GM19099 (cell line): ENCODE data around the gene ASIP.

Experiments
- POLR2A ChIP-seq: IDR thresholded peaks from 3 replicates; pipeline ENCODE4 v1.6.1; 2011; ENCODE audit warnings: low read depth; ENCODE audit not compliant: insufficient read length; ENCODE audit errors: extremely low read depth

Gene ASIP

GRCh38 chr20:34240693-34241615, at the start of gene ASIP:
Gene ASIP, plus strand, starts transcription at chr20:34241423. Its CDS starts 18,952 bp downstream, at chr20:34260375.
- TF ChIP-seq POLR2A: no peak

DNA sequence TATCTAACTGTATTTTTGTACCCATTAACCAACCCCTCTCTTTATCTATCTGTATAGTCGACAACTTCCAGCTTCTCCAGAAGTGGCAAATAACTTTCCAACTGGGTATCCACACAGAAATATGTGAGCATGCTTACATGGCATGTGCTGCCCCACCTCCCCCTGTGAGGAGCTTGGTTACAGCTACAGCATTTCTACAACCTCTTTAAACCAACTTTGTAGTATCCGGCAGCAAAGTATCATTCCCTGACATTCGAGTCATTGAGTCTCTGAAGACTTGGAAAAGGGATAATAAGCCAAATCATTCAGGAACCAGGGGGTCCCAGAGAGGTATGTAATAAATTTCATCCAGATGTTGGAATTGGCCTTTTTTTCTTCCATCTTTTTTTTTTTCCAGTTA, 48.2 kb upstream of the ASIP start:
- no peak for TF ChIP-seq POLR2A

GRCh38 chr20:34199183-34199582, 42.0 kb upstream of the ASIP start:
- no peak for TF ChIP-seq POLR2A

DNA sequence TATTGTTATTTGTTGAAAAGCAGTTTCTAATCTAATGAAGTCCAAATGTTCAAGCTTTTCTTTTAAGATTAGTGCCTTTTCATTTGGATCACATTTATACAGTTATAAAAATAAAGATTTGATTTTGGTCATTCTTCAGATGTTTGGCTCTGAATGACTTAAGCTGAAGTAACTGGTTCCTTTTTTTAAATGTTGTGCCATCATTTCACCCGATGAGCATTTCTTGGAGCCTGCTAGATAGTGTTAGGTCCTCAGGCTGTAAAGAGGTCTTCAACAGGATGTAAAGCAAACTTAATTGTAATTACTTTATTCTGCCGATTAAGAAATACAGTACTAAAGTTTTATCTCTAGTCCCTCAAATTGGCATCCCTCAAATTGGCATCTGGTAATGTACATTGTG, 41.2 kb upstream of the ASIP start:
- TF ChIP-seq POLR2A: no peak

GRCh38 chr20:34201531-34201930, 39.7 kb upstream of the ASIP start:
- TF ChIP-seq POLR2A: no peak

GRCh38 chr20:34209111-34209510, 32.1 kb upstream of the ASIP start:
- no peak for TF ChIP-seq POLR2A

DNA sequence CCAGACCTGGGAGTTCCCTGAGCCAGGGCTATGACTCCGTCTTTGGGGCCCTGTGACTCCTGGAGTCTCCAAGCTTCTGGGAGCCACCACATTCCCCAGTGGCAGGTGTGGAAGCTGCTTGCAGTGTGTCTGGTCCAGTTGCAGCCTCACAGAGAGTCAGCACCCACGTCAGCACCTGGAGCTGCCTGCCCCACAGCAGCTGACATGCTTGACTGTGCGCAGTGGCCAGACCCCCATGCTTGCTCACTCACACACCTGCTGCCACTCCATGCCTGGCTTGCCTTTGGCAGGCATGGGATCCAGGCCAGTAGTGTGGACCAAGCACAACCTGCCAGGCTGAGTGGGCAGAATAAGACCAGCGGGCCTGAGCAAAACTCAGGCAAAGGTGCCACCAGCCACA, 31.0 kb upstream of the ASIP start:
- no peak for TF ChIP-seq POLR2A

GRCh38 chr20:34211591-34211990, 29.6 kb upstream of the ASIP start:
- no peak for TF ChIP-seq POLR2A

DNA sequence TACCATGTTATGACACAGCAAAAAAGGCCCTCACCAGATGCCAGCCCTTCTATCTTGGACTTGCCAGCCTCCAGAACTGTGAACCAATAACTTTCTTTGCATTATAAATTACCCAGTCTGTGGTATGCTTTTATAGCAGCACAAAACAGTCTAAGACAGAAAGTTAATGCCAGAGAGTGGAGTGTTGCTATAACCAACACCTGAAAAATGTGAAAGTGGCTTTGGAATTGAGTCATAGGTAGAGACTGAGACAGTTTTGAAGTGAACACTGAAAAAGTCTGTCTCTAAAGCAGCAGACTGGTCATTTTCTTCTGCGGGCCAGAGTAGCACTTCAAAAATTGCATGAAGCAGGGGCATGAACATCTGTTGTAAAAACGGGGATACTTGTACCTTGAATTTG, 28.0 kb upstream of the ASIP start:
- no peak for TF ChIP-seq POLR2A

- no peak for TF ChIP-seq POLR2A
Measured at GRCh38 chr20:34215711-34216381, 25.4 kb upstream of the ASIP start.

GRCh38 chr20:34216382-34216742, 24.9 kb upstream of the ASIP start:
- TF ChIP-seq POLR2A: no peak

DNA sequence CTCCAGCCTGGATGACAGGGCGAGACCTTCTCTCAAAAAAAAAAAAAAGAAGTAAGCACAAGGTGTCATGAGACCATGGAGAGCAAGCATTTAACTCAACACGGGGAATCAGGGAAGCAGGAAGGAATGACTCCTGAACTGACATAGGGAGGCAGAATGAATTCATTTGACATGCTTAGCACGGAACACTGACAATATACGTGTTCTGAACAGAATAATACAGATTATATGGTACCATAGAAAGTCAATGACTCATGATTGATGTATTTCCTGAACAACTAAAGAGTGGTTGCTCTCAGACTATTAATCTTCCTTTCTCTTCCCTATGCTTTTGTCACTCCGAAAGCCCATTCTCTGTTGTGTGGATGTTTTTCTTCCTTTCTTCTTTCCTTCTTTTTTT, 20.7 kb upstream of the ASIP start:
- no peak for TF ChIP-seq POLR2A

GRCh38 chr20:34222208-34222607, 19.0 kb upstream of the ASIP start:
- TF ChIP-seq POLR2A: no peak

DNA sequence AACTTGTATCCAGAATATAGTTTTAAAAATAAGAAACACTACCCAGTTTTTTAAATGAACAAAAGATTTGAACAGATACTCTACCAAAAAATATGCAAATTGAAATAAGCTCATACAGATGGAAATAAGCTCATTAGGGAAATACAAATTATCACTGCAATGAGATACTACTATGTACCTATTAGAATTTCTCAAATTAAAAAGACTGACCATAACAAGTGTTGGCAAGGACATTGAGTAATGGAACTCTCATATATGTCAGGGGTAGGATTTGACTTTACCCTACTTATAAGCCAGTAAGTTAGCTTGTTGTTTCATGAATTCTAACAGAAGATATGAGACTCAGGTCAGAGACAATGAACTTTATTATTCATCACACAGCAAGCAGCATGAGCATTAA, 9.6 kb upstream of the ASIP start:
- no peak for TF ChIP-seq POLR2A

DNA sequence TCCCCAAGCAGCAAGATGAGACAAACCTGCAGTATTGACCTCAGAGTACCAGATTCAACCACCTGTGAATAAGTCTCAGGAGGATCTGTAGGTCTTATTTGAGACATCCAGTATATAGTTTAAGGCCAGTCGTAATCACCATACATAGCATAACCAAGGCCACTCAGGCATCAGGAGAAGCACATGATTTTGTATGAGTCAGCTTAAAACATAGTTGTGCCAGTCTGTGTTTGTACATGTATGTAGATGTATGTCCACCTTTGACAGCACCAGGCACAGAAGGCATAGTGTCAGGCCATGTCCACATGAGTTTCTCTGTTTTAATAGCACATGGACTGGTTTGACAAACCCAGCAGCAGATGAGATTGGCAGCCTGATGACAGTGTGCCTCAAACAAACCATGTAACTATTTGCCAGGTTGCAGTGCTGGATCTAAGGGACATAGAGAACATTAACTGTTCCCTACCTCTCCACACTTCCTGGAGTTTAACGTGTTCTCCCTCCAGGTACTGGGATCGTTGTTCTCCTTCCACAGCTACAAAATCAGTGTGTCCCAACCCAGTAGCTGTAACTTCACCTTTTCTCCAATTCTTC, 8.6 kb upstream of the ASIP start:
- TF ChIP-seq POLR2A: no peak

DNA sequence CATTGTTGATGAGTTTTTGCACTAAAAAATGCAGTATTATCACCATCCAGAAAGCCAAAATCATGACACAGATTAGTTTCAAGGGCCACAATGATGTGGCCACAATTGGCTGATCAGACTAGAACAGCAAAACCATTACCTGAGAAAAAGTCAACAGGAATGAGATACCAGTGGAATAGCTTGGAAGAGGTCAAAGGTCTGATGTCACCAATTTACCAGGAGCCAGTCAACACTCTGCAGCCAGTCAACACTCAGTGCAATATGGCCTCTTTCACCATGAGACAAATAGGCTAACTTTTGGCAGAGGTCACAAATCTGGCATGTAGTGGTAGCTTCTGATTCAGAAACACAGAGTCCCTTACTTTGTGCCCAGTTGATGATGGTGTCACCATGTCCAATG, 7.5 kb upstream of the ASIP start:
- no peak for TF ChIP-seq POLR2A
